ENCODE measurements around the gene ZNF780A.

ZNF780A gene

GRCh38 chr19:40084948-40085347 is 5.8 kb downstream of the ZNF780A start:
- DNase-seq (ENCODE audit: low spot score), result no peak
- no peak overlapping the region for H3K4me3 ChIP-seq

GRCh38 chr19:40081411-40081810 is 9.3 kb downstream of the ZNF780A start:
- no peak overlapping the region for H3K4me3 ChIP-seq
- no peak overlapping the region for H3K27ac ChIP-seq
- TF ChIP-seq CTCF (IDR thresholded peaks at IDR 0.05), result no peak
- no peak for DNase-seq (ENCODE audit: low spot score)

More at GRCh38 chr19:40084948-40085347, 5.8 kb downstream of the ZNF780A start:
- TF ChIP-seq CTCF (IDR thresholded peaks at IDR 0.05), result no peak
- no peak overlapping the region for H3K27ac ChIP-seq

- Histone ChIP-seq H3K27ac (no peak overlapping the region), H3K4me3 (no peak overlapping the region)
- TF ChIP-seq CTCF (IDR thresholded peaks at IDR 0.05), result no peak
- DNase-seq (ENCODE audit: low spot score), result no peak
These were observed 10.5 kb downstream of the ZNF780A start for GRCh38 chr19:40080289-40080688.

DNA sequence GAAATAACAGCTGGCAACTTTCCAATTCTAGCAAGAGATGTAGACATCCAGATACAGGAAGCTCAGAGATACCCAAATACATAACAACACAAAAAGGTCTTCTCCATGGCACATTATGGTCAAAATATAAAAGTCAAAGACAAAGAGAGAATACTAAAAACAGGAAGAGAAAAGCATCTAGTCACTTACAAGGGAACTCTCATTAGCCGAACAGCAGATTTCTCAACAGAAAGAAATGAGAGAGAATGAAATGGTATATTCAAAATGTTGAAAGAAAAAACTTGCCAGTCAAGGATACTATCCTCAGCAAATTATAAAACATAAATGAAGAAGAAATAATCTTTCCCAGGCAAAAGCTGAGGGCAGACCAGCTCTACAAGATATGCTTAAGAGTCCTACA is 12.4 kb downstream of the ZNF780A start:
- no peak for TF ChIP-seq CTCF (IDR thresholded peaks at IDR 0.05)
- no peak overlapping the region for H3K4me3 ChIP-seq
- DNase-seq (ENCODE audit: low spot score), result no peak
- H3K27ac ChIP-seq, result no peak overlapping the region

GRCh38 chr19:40070058-40070457 is 20.7 kb downstream of the ZNF780A start:
- Histone ChIP-seq H3K4me3 (no peak overlapping the region), H3K27ac (no peak overlapping the region)
- TF ChIP-seq CTCF (IDR thresholded peaks at IDR 0.05), result no peak
- no peak for DNase-seq (ENCODE audit: low spot score)

DNA sequence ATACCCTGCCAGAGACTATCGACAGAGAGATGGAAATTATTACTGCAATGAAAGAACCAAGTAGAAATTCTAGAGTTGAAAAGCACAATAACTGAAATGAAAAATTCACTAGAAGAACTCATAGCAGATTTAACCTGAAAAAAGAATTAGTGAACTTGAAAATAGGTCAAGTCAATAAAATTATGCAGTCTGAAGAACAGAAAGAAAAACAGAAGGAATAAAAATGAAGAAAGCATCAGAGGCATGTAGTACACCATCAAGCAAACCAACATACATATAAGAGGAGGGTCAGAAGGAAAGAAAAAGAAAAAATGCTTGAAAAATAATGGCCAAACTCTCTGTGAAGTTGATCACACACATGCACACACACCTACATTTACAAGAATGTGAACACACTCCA is 31.1 kb downstream of the ZNF780A start:
- no peak overlapping the region for H3K4me3 ChIP-seq
- no peak for TF ChIP-seq CTCF (IDR thresholded peaks at IDR 0.05)
- H3K27ac ChIP-seq, result no peak overlapping the region
- DNase-seq (ENCODE audit: low spot score), result no peak

GRCh38 chr19:40057166-40057565 is 33.6 kb downstream of the ZNF780A start:
- Histone ChIP-seq H3K4me3 (no peak overlapping the region), H3K27ac (no peak overlapping the region)
- TF ChIP-seq CTCF (IDR thresholded peaks at IDR 0.05), result no peak
- DNase-seq (ENCODE audit: low spot score), result no peak
